Mucosa of stomach (tissue), 1 donor: Measurements from ENCODE around the gene CAPRIN1.

Experiments used
- H3K27me3 ChIP-seq: one replicate; pipeline ENCODE4 v1.7.0; 2013; ENCODE audit warnings: mild to moderate bottlenecking, low read length; ENCODE audit not compliant: control insufficient read depth, insufficient read depth
- H3K36me3 ChIP-seq: one replicate; pipeline ENCODE4 v1.7.0; 2013; ENCODE audit warnings: low read length; ENCODE audit not compliant: control insufficient read depth, insufficient read depth
- H3K4me1 ChIP-seq: one replicate; pipeline ENCODE4 v1.7.0; 2013; ENCODE audit warnings: mild to moderate bottlenecking, low read length; ENCODE audit not compliant: control insufficient read depth, insufficient read depth
- H3K4me3 ChIP-seq: one replicate; pipeline ENCODE4 v1.7.0; 2013; ENCODE audit warnings: low read length
- H3K9ac ChIP-seq: one replicate; pipeline ENCODE4 v1.7.0; 2013; ENCODE audit warnings: mild to moderate bottlenecking, low read length, moderate library complexity
- H3K9me3 ChIP-seq: one replicate; pipeline ENCODE4 v1.7.0; 2013; ENCODE audit warnings: mild to moderate bottlenecking, low read length, moderate library complexity; ENCODE audit not compliant: control insufficient read depth
- donor health status: Pancreatic carcinoma.

The CAPRIN1 gene

DNA sequence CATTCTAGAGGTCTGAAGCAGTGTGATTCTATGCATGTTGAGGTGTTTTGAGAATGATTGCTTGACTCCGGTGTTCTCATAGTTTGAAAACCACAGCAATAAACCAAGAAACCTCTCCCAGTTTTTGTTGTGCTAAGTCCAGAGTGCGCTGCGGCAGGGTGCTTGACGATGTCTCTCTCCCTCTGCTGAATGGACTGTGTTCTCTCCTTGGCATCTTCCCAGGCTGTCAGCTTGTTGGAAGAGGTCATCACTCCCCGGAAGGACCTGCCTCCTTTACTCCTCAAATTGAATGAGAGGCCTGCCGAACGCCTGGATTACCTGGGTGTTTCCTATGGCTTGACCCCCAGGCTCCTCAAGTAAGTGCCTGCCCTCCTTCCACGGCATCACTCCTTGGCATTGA lies 84.9 kb downstream of the CAPRIN1 start:
- no peaks in the 10 kb centered on the region for H3K4me1 ChIP-seq
- H3K9ac ChIP-seq = no peak overlapping the region
- peaks cover 15% of the 10 kb centered on the region for H3K36me3 ChIP-seq
- H3K27me3 ChIP-seq = no peaks in the 10 kb centered on the region
- H3K9me3 ChIP-seq = no peaks in the 10 kb centered on the region
- no peak overlapping the region for H3K4me3 ChIP-seq

- H3K4me1 ChIP-seq = no peaks in the 10 kb centered on the region
- H3K36me3 ChIP-seq = peaks cover 21% of the 10 kb centered on the region
- no peak overlapping the region for H3K4me3 ChIP-seq
- no peaks in the 10 kb centered on the region for H3K9me3 ChIP-seq
- H3K27me3 ChIP-seq = no peaks in the 10 kb centered on the region
- no peak overlapping the region for H3K9ac ChIP-seq
These were observed 87.8 kb downstream of the CAPRIN1 start for GRCh38 chr11:34139346-34139745.

- peaks cover 21% of the 10 kb centered on the region for H3K36me3 ChIP-seq
- H3K27me3 ChIP-seq = no peaks in the 10 kb centered on the region
- no peak overlapping the region for H3K4me3 ChIP-seq
- H3K9me3 ChIP-seq = no peaks in the 10 kb centered on the region
- H3K4me1 ChIP-seq = no peaks in the 10 kb centered on the region
- no peak overlapping the region for H3K9ac ChIP-seq
These were observed 88.6 kb downstream of the CAPRIN1 start for GRCh38 chr11:34140149-34140548.

- no peak overlapping the region for H3K4me3 ChIP-seq
- H3K4me1 ChIP-seq = no peaks in the 10 kb centered on the region
- H3K9ac ChIP-seq = no peak overlapping the region
- no peaks in the 10 kb centered on the region for H3K9me3 ChIP-seq
- H3K27me3 ChIP-seq = no peaks in the 10 kb centered on the region
- H3K36me3 ChIP-seq = peaks cover 21% of the 10 kb centered on the region
These were observed 91.5 kb downstream of the CAPRIN1 start for GRCh38 chr11:34143048-34143447.

- Histone ChIP-seq H3K9me3 (no peaks in the 10 kb centered on the region), H3K9ac (no peak overlapping the region), H3K27me3 (no peaks in the 10 kb centered on the region), H3K36me3 (peaks cover 17% of the 10 kb centered on the region), H3K4me3 (no peak overlapping the region), H3K4me1 (no peaks in the 10 kb centered on the region)
These were observed 93.5 kb downstream of the CAPRIN1 start for GRCh38 chr11:34145073-34145472.

DNA sequence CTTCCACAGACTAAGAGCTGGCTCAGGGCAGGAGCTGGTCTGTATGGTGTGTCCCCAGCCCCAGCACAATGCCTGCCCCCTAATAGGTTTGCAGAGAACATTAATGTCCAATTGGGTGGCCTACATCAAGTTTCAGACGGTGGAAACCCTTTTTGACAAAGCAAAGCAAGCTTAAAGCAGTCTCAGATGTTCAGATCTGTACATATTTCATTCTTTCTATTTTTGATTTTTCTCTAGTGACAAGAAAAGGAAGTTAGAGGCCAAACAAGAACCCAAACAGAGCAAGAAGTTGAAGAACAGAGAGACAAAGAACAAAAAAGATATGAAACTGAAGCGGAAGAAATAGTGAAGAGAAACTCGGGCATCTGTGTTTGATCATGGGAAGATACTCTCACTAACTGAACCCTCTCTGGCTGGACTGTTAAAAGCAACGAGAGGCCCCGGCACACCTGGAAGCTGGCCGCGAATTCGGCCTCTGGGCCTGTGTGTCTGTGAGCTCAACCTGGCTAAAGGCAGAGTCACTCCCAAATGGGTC lies 94.4 kb downstream of the CAPRIN1 start:
- Histone ChIP-seq H3K36me3 (peaks cover 17% of the 10 kb centered on the region), H3K27me3 (no peaks in the 10 kb centered on the region), H3K4me3 (no peak overlapping the region)

GRCh38 chr11:34146411-34146810 lies 94.9 kb downstream of the CAPRIN1 start:
- Histone ChIP-seq H3K9me3 (no peaks in the 10 kb centered on the region), H3K36me3 (peaks cover 17% of the 10 kb centered on the region), H3K4me1 (no peaks in the 10 kb centered on the region), H3K27me3 (no peaks in the 10 kb centered on the region), H3K9ac (no peak overlapping the region), H3K4me3 (no peak overlapping the region)

More for the DNA sequence above, 94.4 kb downstream of the CAPRIN1 start:
- Histone ChIP-seq H3K9me3 (no peaks in the 10 kb centered on the region), H3K9ac (no peak overlapping the region), H3K4me1 (no peaks in the 10 kb centered on the region)

DNA sequence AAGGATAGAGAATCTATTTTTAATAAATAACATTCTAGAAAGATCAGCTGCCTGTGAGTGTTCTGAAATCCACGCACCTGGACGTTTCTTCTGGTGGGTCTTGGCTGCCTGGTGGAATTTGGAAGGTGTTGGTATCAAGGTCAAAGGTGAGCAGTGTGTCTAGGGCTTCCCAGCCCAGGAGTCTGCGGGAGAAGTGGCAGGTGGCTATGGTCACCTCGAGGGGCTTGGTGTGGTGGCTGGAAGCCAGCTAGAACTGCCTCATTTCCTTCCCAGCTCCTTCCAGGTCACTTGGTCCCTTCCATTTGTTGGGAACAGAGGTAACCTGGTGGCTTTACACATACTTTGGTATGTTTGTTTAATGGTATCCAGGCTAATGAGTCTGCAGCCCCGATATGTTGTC lies 95.3 kb downstream of the CAPRIN1 start:
- H3K9me3 ChIP-seq = no peaks in the 10 kb centered on the region
- H3K4me3 ChIP-seq = no peak overlapping the region
- no peak overlapping the region for H3K9ac ChIP-seq
- H3K36me3 ChIP-seq = peaks cover 17% of the 10 kb centered on the region
- H3K27me3 ChIP-seq = no peaks in the 10 kb centered on the region
- no peaks in the 10 kb centered on the region for H3K4me1 ChIP-seq

- Histone ChIP-seq H3K9ac (no peak overlapping the region), H3K9me3 (no peaks in the 10 kb centered on the region), H3K4me3 (no peak overlapping the region), H3K27me3 (no peaks in the 10 kb centered on the region), H3K36me3 (peaks cover 17% of the 10 kb centered on the region), H3K4me1 (no peaks in the 10 kb centered on the region)
These were observed 96.0 kb downstream of the CAPRIN1 start for GRCh38 chr11:34147581-34147980.

GRCh38 chr11:34148504-34149165 lies 97.1 kb downstream of the CAPRIN1 start:
- H3K9ac ChIP-seq = no peak overlapping the region
- H3K9me3 ChIP-seq = no peaks in the 10 kb centered on the region
- no peaks in the 10 kb centered on the region for H3K4me1 ChIP-seq
- H3K4me3 ChIP-seq = no peak overlapping the region
- no peaks in the 10 kb centered on the region for H3K27me3 ChIP-seq
- peaks cover 14% of the 10 kb centered on the region for H3K36me3 ChIP-seq

- H3K9me3 ChIP-seq = no peaks in the 10 kb centered on the region
- peaks cover 12% of the 10 kb centered on the region for H3K36me3 ChIP-seq
- no peak overlapping the region for H3K4me3 ChIP-seq
- H3K4me1 ChIP-seq = no peaks in the 10 kb centered on the region
- no peaks in the 10 kb centered on the region for H3K27me3 ChIP-seq
- H3K9ac ChIP-seq = no peak overlapping the region
These were observed 97.7 kb downstream of the CAPRIN1 start for GRCh38 chr11:34149274-34149673.

DNA sequence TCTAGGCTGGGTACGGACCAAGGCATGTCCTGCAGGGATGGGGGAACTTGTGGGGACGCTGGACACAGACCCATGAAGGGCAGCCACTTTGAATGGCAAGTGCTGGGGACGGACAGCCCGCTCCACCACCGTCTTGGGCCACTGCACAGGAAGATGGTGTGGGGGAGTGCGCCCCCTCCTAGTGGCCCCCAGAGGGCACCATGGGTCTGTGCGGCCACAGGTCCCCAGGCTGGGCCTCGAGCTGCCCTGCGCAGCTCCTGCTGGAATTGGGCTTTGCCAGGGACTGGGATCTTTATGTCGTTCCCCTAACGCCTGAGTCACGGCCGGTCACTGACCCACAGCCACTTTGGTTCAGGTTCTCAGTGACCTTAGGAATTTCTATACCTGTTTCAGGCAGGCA lies 98.3 kb downstream of the CAPRIN1 start:
- Histone ChIP-seq H3K4me1 (no peaks in the 10 kb centered on the region), H3K9ac (no peak overlapping the region), H3K4me3 (no peak overlapping the region), H3K27me3 (no peaks in the 10 kb centered on the region), H3K9me3 (no peaks in the 10 kb centered on the region), H3K36me3 (peaks cover 12% of the 10 kb centered on the region)
